ENCODE results near the gene FBXO10.

DNA sequence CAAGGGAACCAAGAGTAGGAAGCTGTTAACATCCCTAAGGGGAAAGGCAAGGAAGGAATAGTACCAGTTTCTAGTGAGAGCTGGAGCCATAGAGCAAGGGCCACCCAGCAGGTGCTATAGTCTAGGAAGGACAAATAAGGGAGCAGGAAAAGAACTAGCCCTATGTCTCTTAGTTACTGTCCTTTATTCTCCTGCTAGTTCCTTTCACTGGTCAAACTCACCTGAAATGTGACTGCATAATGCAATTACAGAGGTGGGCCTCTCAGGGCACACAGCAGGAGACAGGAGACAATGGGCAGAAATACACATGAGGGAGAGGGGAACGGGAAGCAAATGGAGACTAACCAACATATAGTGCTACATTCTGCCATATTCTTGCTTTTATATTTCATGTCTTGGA lies 47.9 kb upstream of the FBXO10 start:
- no peak for TF ChIP-seq POLR2A (IDR thresholded peaks at IDR 0.05)
- TF ChIP-seq, protein P1, sequence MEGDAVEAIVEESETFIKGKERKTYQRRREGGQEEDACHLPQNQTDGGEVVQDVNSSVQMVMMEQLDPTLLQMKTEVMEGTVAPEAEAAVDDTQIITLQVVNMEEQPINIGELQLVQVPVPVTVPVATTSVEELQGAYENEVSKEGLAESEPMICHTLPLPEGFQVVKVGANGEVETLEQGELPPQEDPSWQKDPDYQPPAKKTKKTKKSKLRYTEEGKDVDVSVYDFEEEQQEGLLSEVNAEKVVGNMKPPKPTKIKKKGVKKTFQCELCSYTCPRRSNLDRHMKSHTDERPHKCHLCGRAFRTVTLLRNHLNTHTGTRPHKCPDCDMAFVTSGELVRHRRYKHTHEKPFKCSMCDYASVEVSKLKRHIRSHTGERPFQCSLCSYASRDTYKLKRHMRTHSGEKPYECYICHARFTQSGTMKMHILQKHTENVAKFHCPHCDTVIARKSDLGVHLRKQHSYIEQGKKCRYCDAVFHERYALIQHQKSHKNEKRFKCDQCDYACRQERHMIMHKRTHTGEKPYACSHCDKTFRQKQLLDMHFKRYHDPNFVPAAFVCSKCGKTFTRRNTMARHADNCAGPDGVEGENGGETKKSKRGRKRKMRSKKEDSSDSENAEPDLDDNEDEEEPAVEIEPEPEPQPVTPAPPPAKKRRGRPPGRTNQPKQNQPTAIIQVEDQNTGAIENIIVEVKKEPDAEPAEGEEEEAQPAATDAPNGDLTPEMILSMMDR (IDR thresholded peaks at IDR 0.05) = no peak

All from testis (tissue), 2 donors.